Fibroblast of skin of left biceps (primary cell): ENCODE measurements around the gene MTHFR.
"Not testable (repeated sequence)": the region's sequence is repeated elsewhere in the genome, so short reads cannot be mapped to it uniquely, and the experiment has no call there.

Experiments
- DNase-seq, 2 experiments: peaks; one replicate each; pipeline ENCODE4 v3.0.0-alpha.2; 2013; ENCODE audit warnings: low read depth in 2 of 2

Gene MTHFR

GRCh38 chr1:11833497-11833896 is 27.7 kb upstream of the MTHFR start:
- no peak for DNase-seq

GRCh38 chr1:11831945-11832725 is 26.4 kb upstream of the MTHFR start:
- no peak for DNase-seq

- DNase-seq: no peak
Measured at GRCh38 chr1:11828511-11828910, 22.7 kb upstream of the MTHFR start.

- DNase-seq: no peak
Measured at GRCh38 chr1:11826946-11827345, 21.2 kb upstream of the MTHFR start.

GRCh38 chr1:11825131-11825530 is 19.4 kb upstream of the MTHFR start:
- no peak for DNase-seq

- DNase-seq: no peak
Measured at GRCh38 chr1:11823366-11824137, 17.8 kb upstream of the MTHFR start.

- no peak for DNase-seq
Measured at GRCh38 chr1:11822091-11822490, 16.3 kb upstream of the MTHFR start.

GRCh38 chr1:11817192-11817591 is 11.4 kb upstream of the MTHFR start:
- no peak for DNase-seq

GRCh38 chr1:11813021-11813420 is 7.3 kb upstream of the MTHFR start:
- DNase-seq: no peak

- no peak for DNase-seq
Measured at GRCh38 chr1:11807133-11807532, 1.4 kb upstream of the MTHFR start.

GRCh38 chr1:11806307-11806936 is 658 bp upstream of the MTHFR start:
- DNase-seq: no peak

- DNase-seq: no peak
Measured at GRCh38 chr1:11804666-11805421, 920 bp downstream of the MTHFR start.

- not testable (repeated sequence) for DNase-seq
Measured at GRCh38 chr1:11803924-11804665, 1.7 kb downstream of the MTHFR start.

GRCh38 chr1:11802973-11803885 is 2.5 kb downstream of the MTHFR start:
- peak; percentile 82 for DNase-seq

- no peak for DNase-seq
Measured at GRCh38 chr1:11802616-11802972, 3.2 kb downstream of the MTHFR start.

GRCh38 chr1:11800756-11801433 is 4.9 kb downstream of the MTHFR start:
- no peak for DNase-seq

- DNase-seq: no peak
Measured at GRCh38 chr1:11800391-11800755, 5.4 kb downstream of the MTHFR start.

GRCh38 chr1:11799896-11800295 is 5.9 kb downstream of the MTHFR start:
- DNase-seq: no peak

GRCh38 chr1:11799099-11799498 is 6.7 kb downstream of the MTHFR start:
- DNase-seq: no peak
